ENCODE data around the gene LRRC56.

LRRC56 gene

DNA sequence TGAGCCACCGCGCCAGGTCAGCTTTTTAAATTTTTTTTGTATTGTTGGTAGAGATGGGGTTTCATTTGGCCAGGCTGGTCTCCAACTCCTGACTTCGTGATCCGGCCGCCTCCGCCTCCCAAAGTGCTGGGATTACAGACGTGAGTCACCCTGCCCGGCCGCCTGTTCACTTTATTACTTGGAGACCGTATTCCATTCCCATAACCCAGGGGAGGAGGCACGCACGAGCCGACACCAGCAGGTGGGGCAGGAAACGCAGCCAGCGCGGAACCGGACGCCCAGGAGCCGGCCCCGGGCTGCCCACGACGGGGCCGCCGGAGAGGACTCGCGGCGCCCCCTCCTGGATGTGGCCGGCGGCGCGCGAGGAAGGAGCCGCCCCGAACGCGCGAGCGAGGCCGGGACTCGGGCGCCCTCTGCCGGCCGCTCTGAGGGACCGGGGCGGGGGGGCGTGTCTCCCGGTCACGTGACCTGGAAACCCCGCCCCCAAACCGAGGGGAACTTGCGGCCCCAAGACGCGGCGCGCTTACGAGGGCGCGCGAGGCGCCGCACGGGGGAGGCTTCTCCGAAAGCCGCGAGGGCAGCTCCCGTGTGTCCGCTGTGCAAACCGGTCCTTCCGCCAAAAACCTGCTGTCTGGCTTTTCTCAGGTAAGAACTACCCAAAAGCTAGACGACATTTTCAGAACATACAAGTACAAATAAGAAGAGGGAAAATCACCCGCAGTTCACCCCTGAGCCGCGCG lies 18.7 kb upstream of the LRRC56 start:
- TF ChIP-seq, protein P1, sequence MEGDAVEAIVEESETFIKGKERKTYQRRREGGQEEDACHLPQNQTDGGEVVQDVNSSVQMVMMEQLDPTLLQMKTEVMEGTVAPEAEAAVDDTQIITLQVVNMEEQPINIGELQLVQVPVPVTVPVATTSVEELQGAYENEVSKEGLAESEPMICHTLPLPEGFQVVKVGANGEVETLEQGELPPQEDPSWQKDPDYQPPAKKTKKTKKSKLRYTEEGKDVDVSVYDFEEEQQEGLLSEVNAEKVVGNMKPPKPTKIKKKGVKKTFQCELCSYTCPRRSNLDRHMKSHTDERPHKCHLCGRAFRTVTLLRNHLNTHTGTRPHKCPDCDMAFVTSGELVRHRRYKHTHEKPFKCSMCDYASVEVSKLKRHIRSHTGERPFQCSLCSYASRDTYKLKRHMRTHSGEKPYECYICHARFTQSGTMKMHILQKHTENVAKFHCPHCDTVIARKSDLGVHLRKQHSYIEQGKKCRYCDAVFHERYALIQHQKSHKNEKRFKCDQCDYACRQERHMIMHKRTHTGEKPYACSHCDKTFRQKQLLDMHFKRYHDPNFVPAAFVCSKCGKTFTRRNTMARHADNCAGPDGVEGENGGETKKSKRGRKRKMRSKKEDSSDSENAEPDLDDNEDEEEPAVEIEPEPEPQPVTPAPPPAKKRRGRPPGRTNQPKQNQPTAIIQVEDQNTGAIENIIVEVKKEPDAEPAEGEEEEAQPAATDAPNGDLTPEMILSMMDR (IDR thresholded peaks at IDR 0.05; ENCODE audit: extremely low read depth, missing control alignments) = peak; percentile 98
- peak; percentile 97 for DNase-seq (ENCODE audit: low spot score)

- no peak for DNase-seq (ENCODE audit: low spot score)
- TF ChIP-seq, protein P1 (IDR thresholded peaks at IDR 0.05; ENCODE audit: extremely low read depth, missing control alignments) = no peak
Measured at GRCh38 chr11:520428-521176, 16.7 kb upstream of the LRRC56 start.

- DNase-seq (ENCODE audit: low spot score) = no peak
- TF ChIP-seq, protein P1 (IDR thresholded peaks at IDR 0.05; ENCODE audit: extremely low read depth, missing control alignments) = no peak
Measured at GRCh38 chr11:521177-521688, 16.1 kb upstream of the LRRC56 start.

- no peak for DNase-seq (ENCODE audit: low spot score)
- TF ChIP-seq, protein P1 (IDR thresholded peaks at IDR 0.05; ENCODE audit: extremely low read depth, missing control alignments) = no peak
Measured at GRCh38 chr11:526192-526591, 11.1 kb upstream of the LRRC56 start.

GRCh38 chr11:528166-528814 lies 9.0 kb upstream of the LRRC56 start:
- TF ChIP-seq, protein P1 (IDR thresholded peaks at IDR 0.05; ENCODE audit: extremely low read depth, missing control alignments) = no peak
- no peak for DNase-seq (ENCODE audit: low spot score)

- DNase-seq (ENCODE audit: low spot score) = no peak
- TF ChIP-seq, protein P1 (IDR thresholded peaks at IDR 0.05; ENCODE audit: extremely low read depth, missing control alignments) = no peak
Measured at GRCh38 chr11:528815-529727, 8.3 kb upstream of the LRRC56 start.

Data from GM20000 (cell line).